Endometrial microvascular endothelial cells (primary cell): Measurements from ENCODE around the gene CPT1A. TPM values are rescaled to one million over a fixed set of nuclear protein-coding genes. Genes with fewer than 3 reads are reported as not detected.

Experiments
- in situ Hi-C: cut with HindIII; loops from 2 replicates; pipeline ENCODE4 v1.10.0; 2017; ENCODE audit warnings: low sequenced_read_pairs, low pct_unique_long_range_greater_than_20kb; ENCODE audit errors: inconsistent ontology term
- total RNA-seq: library from RNA; depleted of rRNA; stranded (reverse); fragments of >200 nt; gene quantifications from one replicate; pipeline ENCODE4 v1.2.3, GENCODE V29; 2015; ENCODE audit errors: inconsistent ontology term

Gene CPT1A
- total RNA-seq, 1 donor from 2014 or later = 78.5 TPM

- in situ Hi-C loops = no loop called here
Observed at GRCh38 chr11:68773521-68774193, 68.1 kb downstream of the CPT1A start.

GRCh38 chr11:68772936-68773335 lies 68.8 kb downstream of the CPT1A start:
- in situ Hi-C loops = no loop called here

GRCh38 chr11:68770781-68771180 lies 70.9 kb downstream of the CPT1A start:
- in situ Hi-C loops = no loop called here

- in situ Hi-C loops = no loop called here
Observed at GRCh38 chr11:68767672-68768071, 74.0 kb downstream of the CPT1A start.

GRCh38 chr11:68766786-68767185 lies 74.9 kb downstream of the CPT1A start:
- in situ Hi-C loops = no loop called here

GRCh38 chr11:68764746-68765145 lies 77.0 kb downstream of the CPT1A start:
- in situ Hi-C loops = no loop called here

GRCh38 chr11:68763926-68764657 lies 77.6 kb downstream of the CPT1A start:
- in situ Hi-C loops = no loop called here

- in situ Hi-C loops = no loop called here
Observed at GRCh38 chr11:68763181-68763721, 78.5 kb downstream of the CPT1A start.

- in situ Hi-C loops = no loop called here
Observed at GRCh38 chr11:68762481-68762880, 79.2 kb downstream of the CPT1A start.

GRCh38 chr11:68761801-68762200 lies 79.9 kb downstream of the CPT1A start:
- in situ Hi-C loops = no loop called here

GRCh38 chr11:68759991-68760390 lies 81.7 kb downstream of the CPT1A start:
- in situ Hi-C loops = no loop called here

GRCh38 chr11:68757711-68758110 lies 84.0 kb downstream of the CPT1A start:
- in situ Hi-C loops = no loop called here

- in situ Hi-C loops = no loop called here
Observed at GRCh38 chr11:68756171-68756766, 85.4 kb downstream of the CPT1A start.

- in situ Hi-C loops = no loop called here
Observed at GRCh38 chr11:68753300-68753699, 88.4 kb downstream of the CPT1A start.

- in situ Hi-C loops = no loop called here
Observed at GRCh38 chr11:68751331-68751856, 90.3 kb downstream of the CPT1A start, which contains the start of gene TESMIN. TESMIN (minus strand) TSS chr11:68751520; CDS start chr11:68750660, 860 bp downstream.

- in situ Hi-C loops = no loop called here
Observed at GRCh38 chr11:68751004-68751325, 90.8 kb downstream of the CPT1A start.

GRCh38 chr11:68750195-68751003 lies 91.3 kb downstream of the CPT1A start:
- in situ Hi-C loops = no loop called here

GRCh38 chr11:68749229-68750123 lies 92.2 kb downstream of the CPT1A start:
- in situ Hi-C loops = no loop called here
